A172 (cell line): Measurements from ENCODE around the gene METTL21C. TPM values are rescaled to one million over a fixed set of nuclear protein-coding genes. Genes with fewer than 3 reads are reported as not detected.

Experiments used
- DNase-seq: peaks from one replicate; pipeline ENCODE4 v3.0.0-alpha.2; 2015; ENCODE audit warnings: low spot score
- total RNA-seq: library from RNA; depleted of rRNA; stranded (reverse); fragments of >200 nt; shearing (Covaris generic); gene quantifications from 2 replicates; pipeline ENCODE4 v1.2.3, GENCODE V29; 2014

The METTL21C gene
- total RNA-seq, 1 experiment from 2014 or later: not detected

- DNase-seq: no peak
These were observed 3.2 kb upstream of the METTL21C start for GRCh38 chr13:102697929-102698648.

- no peak for DNase-seq
These were observed 2.4 kb upstream of the METTL21C start for GRCh38 chr13:102697264-102697663.

GRCh38 chr13:102696465-102696864 lies 1.6 kb upstream of the METTL21C start:
- DNase-seq: no peak

- DNase-seq: peak; percentile 26
These were observed 1.1 kb downstream of the METTL21C start for GRCh38 chr13:102693776-102694175.

GRCh38 chr13:102693250-102693649 lies 1.6 kb downstream of the METTL21C start:
- no peak for DNase-seq

GRCh38 chr13:102692491-102692826 lies 2.4 kb downstream of the METTL21C start:
- DNase-seq: peak; percentile 8

GRCh38 chr13:102690883-102691282 lies 4.0 kb downstream of the METTL21C start:
- no peak for DNase-seq

GRCh38 chr13:102688306-102688973 lies 6.4 kb downstream of the METTL21C start:
- no peak for DNase-seq

- DNase-seq: no peak
These were observed 7.3 kb downstream of the METTL21C start for GRCh38 chr13:102687520-102687919.

GRCh38 chr13:102686024-102686423 lies 8.8 kb downstream of the METTL21C start:
- no peak for DNase-seq

- no peak for DNase-seq
These were observed 11.2 kb downstream of the METTL21C start for GRCh38 chr13:102683637-102684036.

GRCh38 chr13:102682727-102683126 lies 12.1 kb downstream of the METTL21C start:
- DNase-seq: no peak

- DNase-seq: no peak
These were observed 12.6 kb downstream of the METTL21C start for GRCh38 chr13:102682211-102682610.

- DNase-seq: no peak
These were observed 13.8 kb downstream of the METTL21C start for GRCh38 chr13:102680842-102681740.

GRCh38 chr13:102680133-102680717 lies 14.6 kb downstream of the METTL21C start:
- no peak for DNase-seq

GRCh38 chr13:102679449-102680132 lies 15.3 kb downstream of the METTL21C start:
- no peak for DNase-seq

- DNase-seq: no peak
These were observed 16.3 kb downstream of the METTL21C start for GRCh38 chr13:102678339-102679107.

- DNase-seq: no peak
These were observed 17.7 kb downstream of the METTL21C start for GRCh38 chr13:102677122-102677521.

GRCh38 chr13:102675115-102675514 lies 19.7 kb downstream of the METTL21C start:
- no peak for DNase-seq

GRCh38 chr13:102670130-102670529 lies 24.7 kb downstream of the METTL21C start:
- no peak for DNase-seq

- no peak for DNase-seq
These were observed 26.9 kb downstream of the METTL21C start for GRCh38 chr13:102667911-102668310.
